Endometrium (tissue), 2 donors: ENCODE measurements around the gene STX8.

Experiments used
- FAIRE-seq: peaks from 2 replicates; lab custom pipeline; 2012; peaks lifted over from hg19 to GRCh38; lab: Jason Lieb, UNC
- donor health status: control.
- donor health status: control.

The STX8 gene

GRCh38 chr17:9443811-9444210, 131.8 kb downstream of the STX8 start:
- no peak for FAIRE-seq

GRCh38 chr17:9439851-9440250, 135.8 kb downstream of the STX8 start:
- no peak for FAIRE-seq

- peak; percentile 76 for FAIRE-seq
These were observed 139.0 kb downstream of the STX8 start for GRCh38 chr17:9436630-9437029.

- no peak for FAIRE-seq
These were observed 140.5 kb downstream of the STX8 start for GRCh38 chr17:9435165-9435564.

- FAIRE-seq: no peak
These were observed 141.0 kb downstream of the STX8 start for GRCh38 chr17:9434642-9435057.

- no peak for FAIRE-seq
These were observed 142.6 kb downstream of the STX8 start for GRCh38 chr17:9432934-9433421.

GRCh38 chr17:9432134-9432885, 143.3 kb downstream of the STX8 start:
- peak; percentile 97 for FAIRE-seq

GRCh38 chr17:9431620-9432019, 144.0 kb downstream of the STX8 start:
- no peak for FAIRE-seq

GRCh38 chr17:9427465-9428315, 147.9 kb downstream of the STX8 start:
- no peak for FAIRE-seq

- FAIRE-seq: no peak
These were observed 151.5 kb downstream of the STX8 start for GRCh38 chr17:9424071-9424640.

GRCh38 chr17:9421525-9421924, 154.1 kb downstream of the STX8 start:
- FAIRE-seq: no peak

GRCh38 chr17:9419932-9420453, 155.6 kb downstream of the STX8 start:
- FAIRE-seq: no peak

GRCh38 chr17:9414471-9414870, 161.1 kb downstream of the STX8 start:
- FAIRE-seq: no peak

GRCh38 chr17:9410737-9411136, 164.9 kb downstream of the STX8 start:
- FAIRE-seq: peak; percentile 91

GRCh38 chr17:9410301-9410700, 165.3 kb downstream of the STX8 start:
- no peak for FAIRE-seq

GRCh38 chr17:9409878-9410277, 165.7 kb downstream of the STX8 start:
- FAIRE-seq: no peak

GRCh38 chr17:9408868-9409829, 166.5 kb downstream of the STX8 start:
- peak; percentile 94 for FAIRE-seq

GRCh38 chr17:9408381-9408780, 167.2 kb downstream of the STX8 start:
- no peak for FAIRE-seq

- no peak for FAIRE-seq
These were observed 169.5 kb downstream of the STX8 start for GRCh38 chr17:9406046-9406606.

GRCh38 chr17:9403257-9403656, 172.4 kb downstream of the STX8 start:
- FAIRE-seq: no peak

- no peak for FAIRE-seq
These were observed 172.9 kb downstream of the STX8 start for GRCh38 chr17:9402590-9403199.
